Testis (tissue), 3 donors: ENCODE results near the gene NEURL1. TPM values are rescaled to one million over a fixed set of nuclear protein-coding genes. Genes with fewer than 3 reads are reported as not detected.
A peak's percentile ranks its signal among the peaks of the same experiment; 100 is the strongest.

Experiments used
- DNase-seq: peaks from one replicate; pipeline ENCODE4 v3.0.0-alpha.2; 2019
- H3K27ac ChIP-seq, 2 donors: fragments of 200-600 bp; sonication (generic); one replicate each; pipeline ENCODE4 v1.5.1; 2019
- H3K27me3 ChIP-seq: fragments of 200-600 bp; sonication (generic); one replicate; pipeline ENCODE4 v1.5.1; 2019
- H3K36me3 ChIP-seq: fragments of 200-600 bp; sonication (generic); one replicate; pipeline ENCODE4 v1.5.1; 2017; ENCODE audit warnings: low read depth; ENCODE audit errors: missing control alignments
- H3K4me1 ChIP-seq: fragments of 200-600 bp; sonication (generic); one replicate; pipeline ENCODE4 v1.5.1; 2019
- H3K4me3 ChIP-seq, 2 donors: fragments of 200-600 bp; sonication (generic); one replicate each; pipeline ENCODE4 v1.5.1; 2017 to 2019
- H3K9me3 ChIP-seq: fragments of 200-600 bp; sonication (generic); one replicate; pipeline ENCODE4 v1.5.1; 2017
- CTCF ChIP-seq, 3 experiments: fragments of 450-650 bp in 2 of 3; fragments of 200-600 bp in 1 of 3; sonication (generic) in 1 of 3; IDR thresholded peaks; one replicate each; pipeline ENCODE4 v1.5.1; 2016 to 2019; ENCODE audit warnings: antibody characterized with exemption in 3 of 3, mild to moderate bottlenecking in 2 of 3, moderate library complexity in 1 of 3
- POLR2A ChIP-seq: fragments of 450-650 bp; IDR thresholded peaks from one replicate; pipeline ENCODE4 v1.6.1; 2017; ENCODE audit warnings: antibody characterized with exemption, mild to moderate bottlenecking, moderate library complexity
- WGBS, 2 donors: methylation state at CpG; one replicate each; pipeline ENCODE4 v1.1.5; 2018; 5-methylcytosine and 5-hydroxymethylcytosine counted together
- intact Hi-C: fragments of 100-400 bp; cut with DNase I; formaldehyde crosslinking; loops from one replicate; pipeline ENCODE4 v1.15.1; 2023; ENCODE audit warnings: low total_unique reads
- polyA plus RNA-seq: library from polyadenylated mRNA; stranded (reverse); fragments of 350-450 nt; fragmentation: Illumina TruSeq; extraction: RNeasy Lipid Tissue Mini Kit (QIAGEN cat#74804); gene quantifications from one replicate; pipeline ENCODE4 v1.2.3, GENCODE V29; 2014; ENCODE audit warnings: low read depth, low replicate concordance; ENCODE audit not compliant: insufficient read depth
- total RNA-seq, 2 donors: library from RNA; depleted of rRNA; stranded (reverse); fragments of >200 nt; gene quantifications; one replicate each; pipeline ENCODE4 v1.2.3, GENCODE V29; 2016

The NEURL1 gene
- total and polyA plus RNA-seq, 3 donors from 2014 or later = 17.8 to 21.9 (median 19.8) TPM

- DNase-seq = peak; percentile 10
Observed at GRCh38 chr10:103510046-103510685, 16.7 kb downstream of the NEURL1 start.

GRCh38 chr10:103510791-103511752 lies 17.6 kb downstream of the NEURL1 start:
- no peaks in the 10 kb centered on the region for H3K27me3 ChIP-seq
- 93 to 97% methylated on average over 10 of the region's 10 CpGs for WGBS, 2 donors
- DNase-seq = peak; percentile 11
- H3K27ac ChIP-seq = no peak overlapping the region
- H3K9me3 ChIP-seq = no peaks in the 10 kb centered on the region
- peaks cover 6% of the 10 kb centered on the region for H3K4me1 ChIP-seq
- H3K4me3 ChIP-seq = no peak overlapping the region
- TF ChIP-seq CTCF (IDR thresholded peaks at IDR 0.05) = no peak
- no peak for TF ChIP-seq POLR2A
- intact Hi-C loops = no loop called here
- no peaks in the 10 kb centered on the region for H3K36me3 ChIP-seq

More at GRCh38 chr10:103510046-103510685, 16.7 kb downstream of the NEURL1 start:
- intact Hi-C loops = no loop called here
- Histone ChIP-seq H3K4me3 (no peak overlapping the region), H3K27ac (no peak overlapping the region), H3K4me1 (peaks cover 8% of the 10 kb centered on the region), H3K27me3 (no peaks in the 10 kb centered on the region), H3K36me3 (no peaks in the 10 kb centered on the region), H3K9me3 (no peaks in the 10 kb centered on the region)
- 82 to 89% methylated on average over 4 to 8 of the region's 8 CpGs for WGBS, 2 donors
- TF ChIP-seq CTCF (IDR thresholded peaks at IDR 0.05) (no peak), POLR2A (no peak)

DNA sequence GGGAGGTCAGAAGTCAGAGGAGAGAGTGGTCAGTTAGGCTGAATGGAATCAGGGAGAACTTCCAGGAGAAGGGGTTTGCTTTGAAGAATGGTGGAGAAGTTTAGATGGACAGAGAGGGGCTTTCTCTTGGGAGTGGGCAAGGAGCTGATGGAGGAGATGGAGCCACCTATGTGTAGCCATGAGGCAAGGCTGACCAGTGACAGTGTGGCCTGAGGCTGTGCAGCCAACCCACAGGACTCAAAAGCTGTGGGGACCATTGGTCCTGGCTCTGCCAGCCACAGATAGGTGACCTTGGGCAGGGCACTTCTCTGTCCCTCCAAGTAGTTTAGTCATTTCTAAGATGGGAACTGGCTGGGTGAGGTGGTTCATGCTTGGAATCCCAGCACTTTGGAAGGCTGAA lies 18.7 kb downstream of the NEURL1 start:
- TF ChIP-seq CTCF (IDR thresholded peaks at IDR 0.05) = no peak
- no peak for TF ChIP-seq POLR2A

DNA sequence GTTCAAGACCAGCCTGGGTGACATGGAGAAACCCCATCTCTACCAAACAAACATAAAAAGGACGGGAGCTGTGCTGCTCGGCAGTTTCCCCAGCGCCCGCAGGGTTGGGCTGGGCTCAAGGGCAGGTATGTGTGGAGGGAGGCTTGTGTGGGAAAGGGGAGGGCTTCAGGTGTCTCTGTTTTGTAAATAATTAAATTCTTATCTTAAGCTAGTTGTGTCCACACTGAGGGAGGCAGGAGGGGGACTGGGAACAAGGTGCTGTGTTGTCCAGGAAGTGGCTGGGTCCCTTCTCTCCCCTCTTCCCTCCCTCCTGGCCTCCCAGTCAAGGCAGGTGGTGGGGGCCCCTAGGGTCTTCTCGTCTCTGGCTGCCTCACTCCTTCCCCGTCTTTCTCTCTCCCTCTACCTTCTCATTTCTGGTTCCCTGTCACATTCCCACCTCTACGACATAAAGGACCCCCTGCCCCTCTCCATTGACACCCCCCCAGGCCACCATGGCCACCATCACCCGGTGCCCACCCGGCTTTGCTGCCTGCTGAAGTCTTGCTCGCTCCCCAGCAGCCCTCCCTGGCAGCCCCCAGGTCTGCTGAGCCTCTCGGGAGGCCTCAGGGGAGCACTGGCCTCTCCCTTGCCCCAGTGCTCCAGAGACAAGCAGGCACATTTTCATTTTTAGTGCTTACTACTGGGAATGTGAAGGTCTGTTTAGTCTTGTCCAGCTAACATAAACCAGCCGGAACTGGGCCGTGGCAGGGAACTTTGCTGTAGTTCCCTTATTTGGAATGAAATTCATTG lies 19.3 kb downstream of the NEURL1 start:
- no peaks in the 10 kb centered on the region for H3K27me3 ChIP-seq
- WGBS, 2 donors = 79 to 83% methylated on average over 13 of the region's 13 CpGs
- peaks cover 6% of the 10 kb centered on the region for H3K4me1 ChIP-seq
- H3K36me3 ChIP-seq = no peaks in the 10 kb centered on the region
- no peaks in the 10 kb centered on the region for H3K9me3 ChIP-seq
- no peak for TF ChIP-seq POLR2A
- no peak for TF ChIP-seq CTCF (IDR thresholded peaks at IDR 0.05)
- H3K27ac ChIP-seq = no peak overlapping the region
- intact Hi-C loops = no loop called here
- H3K4me3 ChIP-seq = no peak overlapping the region
- peak; percentile 9 for DNase-seq

More for the DNA sequence above, 18.7 kb downstream of the NEURL1 start:
- H3K27ac ChIP-seq = no peak overlapping the region
- no peaks in the 10 kb centered on the region for H3K9me3 ChIP-seq
- intact Hi-C loops = no loop called here
- no peaks in the 10 kb centered on the region for H3K36me3 ChIP-seq
- peak; percentile 4 for DNase-seq
- no peaks in the 10 kb centered on the region for H3K27me3 ChIP-seq
- H3K4me3 ChIP-seq = no peak overlapping the region
- H3K4me1 ChIP-seq = peaks cover 6% of the 10 kb centered on the region
